Measurements from ENCODE around the gene DHH.

The DHH gene

GRCh38 chr12:49126852-49127763 lies 32.5 kb upstream of the DHH start:
- Mint-ChIP-seq H3K27ac (peak overlapping the region; percentile 81), H3K4me3 (peak overlapping the region; percentile 71), H3K36me3 (ENCODE audit: low read depth) (peaks cover 42% of the 10 kb centered on the region)

GRCh38 chr12:49121047-49121696 lies 26.6 kb upstream of the DHH start:
- no peaks in the 10 kb centered on the region for H3K27me3 Mint-ChIP-seq
- no peak overlapping the region for H3K4me3 Mint-ChIP-seq
- H3K4me1 Mint-ChIP-seq (ENCODE audit: low read depth) = no peaks in the 10 kb centered on the region
- H3K9me3 Mint-ChIP-seq = no peaks in the 10 kb centered on the region
- H3K36me3 Mint-ChIP-seq (ENCODE audit: low read depth) = no peaks in the 10 kb centered on the region
- no peak overlapping the region for H3K27ac Mint-ChIP-seq

More at GRCh38 chr12:49126852-49127763, 32.5 kb upstream of the DHH start:
- no peaks in the 10 kb centered on the region for H3K9me3 Mint-ChIP-seq
- no peaks in the 10 kb centered on the region for H3K27me3 Mint-ChIP-seq
- H3K4me1 Mint-ChIP-seq (ENCODE audit: low read depth) = peaks cover 32% of the 10 kb centered on the region

GRCh38 chr12:49111206-49111605 lies 16.6 kb upstream of the DHH start:
- H3K4me1 Mint-ChIP-seq (ENCODE audit: low read depth) = peaks cover 35% of the 10 kb centered on the region
- peak overlapping the region; percentile 80 for H3K27ac Mint-ChIP-seq
- H3K9me3 Mint-ChIP-seq = no peaks in the 10 kb centered on the region
- H3K4me3 Mint-ChIP-seq = peak overlapping the region; percentile 93
- H3K36me3 Mint-ChIP-seq (ENCODE audit: low read depth) = no peaks in the 10 kb centered on the region
- H3K27me3 Mint-ChIP-seq = no peaks in the 10 kb centered on the region

GRCh38 chr12:49110464-49111155 lies 16.0 kb upstream of the DHH start, which contains the start of gene LMBR1L:
TSS of gene LMBR1L (minus strand) at chr12:49110847. CDS start at chr12:49110555, 292 bp downstream.
- peak within 1 kb of the TSS; percentile 93 for H3K4me3 Mint-ChIP-seq
- no peaks in the 10 kb centered on the region for H3K9me3 Mint-ChIP-seq
- no peaks in the 10 kb centered on the region for H3K27me3 Mint-ChIP-seq
- peaks cover 35% of the 10 kb centered on the region for H3K4me1 Mint-ChIP-seq (ENCODE audit: low read depth)
- peak within 1 kb of the TSS; percentile 87 for H3K27ac Mint-ChIP-seq
- no peaks in the 10 kb centered on the region for H3K36me3 Mint-ChIP-seq (ENCODE audit: low read depth)

- no peaks in the 10 kb centered on the region for H3K36me3 Mint-ChIP-seq (ENCODE audit: low read depth)
- no peaks in the 10 kb centered on the region for H3K27me3 Mint-ChIP-seq
- no peaks in the 10 kb centered on the region for H3K9me3 Mint-ChIP-seq
- H3K4me3 Mint-ChIP-seq = peak overlapping the region; percentile 93
- peak overlapping the region; percentile 87 for H3K27ac Mint-ChIP-seq
- H3K4me1 Mint-ChIP-seq (ENCODE audit: low read depth) = peaks cover 35% of the 10 kb centered on the region
Measured at GRCh38 chr12:49109641-49110463, 15.3 kb upstream of the DHH start.

- H3K4me3 Mint-ChIP-seq = peak overlapping the region; percentile 93
- H3K27ac Mint-ChIP-seq = peak overlapping the region; percentile 87
- H3K4me1 Mint-ChIP-seq (ENCODE audit: low read depth) = peaks cover 35% of the 10 kb centered on the region
- H3K27me3 Mint-ChIP-seq = no peaks in the 10 kb centered on the region
- no peaks in the 10 kb centered on the region for H3K36me3 Mint-ChIP-seq (ENCODE audit: low read depth)
- no peaks in the 10 kb centered on the region for H3K9me3 Mint-ChIP-seq
Measured at GRCh38 chr12:49108958-49109404, 14.4 kb upstream of the DHH start.

GRCh38 chr12:49105504-49106084 lies 11.0 kb upstream of the DHH start:
- Mint-ChIP-seq H3K36me3 (ENCODE audit: low read depth) (peaks cover 5% of the 10 kb centered on the region), H3K27me3 (no peaks in the 10 kb centered on the region), H3K4me1 (ENCODE audit: low read depth) (peaks cover 28% of the 10 kb centered on the region), H3K9me3 (no peaks in the 10 kb centered on the region), H3K4me3 (no peak overlapping the region), H3K27ac (no peak overlapping the region)

GRCh38 chr12:49104822-49105221 lies 10.2 kb upstream of the DHH start:
- H3K36me3 Mint-ChIP-seq (ENCODE audit: low read depth) = peaks cover 9% of the 10 kb centered on the region
- no peak overlapping the region for H3K27ac Mint-ChIP-seq
- H3K27me3 Mint-ChIP-seq = no peaks in the 10 kb centered on the region
- H3K4me3 Mint-ChIP-seq = no peak overlapping the region
- H3K4me1 Mint-ChIP-seq (ENCODE audit: low read depth) = peaks cover 25% of the 10 kb centered on the region
- H3K9me3 Mint-ChIP-seq = no peaks in the 10 kb centered on the region

GRCh38 chr12:49100380-49100779 lies 5.8 kb upstream of the DHH start:
- Mint-ChIP-seq H3K4me1 (ENCODE audit: low read depth) (no peaks in the 10 kb centered on the region), H3K9me3 (no peaks in the 10 kb centered on the region), H3K4me3 (no peak overlapping the region), H3K27ac (no peak overlapping the region), H3K27me3 (peaks cover 4% of the 10 kb centered on the region), H3K36me3 (ENCODE audit: low read depth) (peaks cover 13% of the 10 kb centered on the region)

GRCh38 chr12:49098703-49099102 lies 4.1 kb upstream of the DHH start:
- Mint-ChIP-seq H3K36me3 (ENCODE audit: low read depth) (peaks cover 13% of the 10 kb centered on the region), H3K27ac (no peak overlapping the region), H3K9me3 (no peaks in the 10 kb centered on the region), H3K4me3 (no peak overlapping the region), H3K27me3 (peaks cover 15% of the 10 kb centered on the region), H3K4me1 (ENCODE audit: low read depth) (peaks cover 4% of the 10 kb centered on the region)

GRCh38 chr12:49098035-49098451 lies 3.4 kb upstream of the DHH start:
- Mint-ChIP-seq H3K27ac (no peak overlapping the region), H3K4me3 (no peak overlapping the region), H3K36me3 (ENCODE audit: low read depth) (peaks cover 13% of the 10 kb centered on the region), H3K9me3 (no peaks in the 10 kb centered on the region), H3K27me3 (peaks cover 22% of the 10 kb centered on the region), H3K4me1 (ENCODE audit: low read depth) (peaks cover 8% of the 10 kb centered on the region)

GRCh38 chr12:49097381-49097780 lies 2.8 kb upstream of the DHH start:
- Mint-ChIP-seq H3K36me3 (ENCODE audit: low read depth) (peaks cover 13% of the 10 kb centered on the region), H3K4me1 (ENCODE audit: low read depth) (peaks cover 9% of the 10 kb centered on the region), H3K4me3 (no peak overlapping the region), H3K9me3 (no peaks in the 10 kb centered on the region), H3K27ac (no peak overlapping the region), H3K27me3 (peaks cover 27% of the 10 kb centered on the region)

- H3K4me1 Mint-ChIP-seq (ENCODE audit: low read depth) = peaks cover 30% of the 10 kb centered on the region
Measured at GRCh38 chr12:49094975-49095365, 369 bp upstream of the DHH start.

GRCh38 chr12:49093792-49094159 lies 825 bp downstream of the DHH start:
- H3K4me3 Mint-ChIP-seq = peak overlapping the region; percentile 0
- H3K27me3 Mint-ChIP-seq = peaks cover 56% of the 10 kb centered on the region
- H3K4me1 Mint-ChIP-seq (ENCODE audit: low read depth) = peaks cover 34% of the 10 kb centered on the region
- H3K36me3 Mint-ChIP-seq (ENCODE audit: low read depth) = peaks cover 4% of the 10 kb centered on the region
- H3K27ac Mint-ChIP-seq = no peak overlapping the region
- no peaks in the 10 kb centered on the region for H3K9me3 Mint-ChIP-seq

More at GRCh38 chr12:49094975-49095365, 369 bp upstream of the DHH start:
- no peaks in the 10 kb centered on the region for H3K9me3 Mint-ChIP-seq
- H3K4me3 Mint-ChIP-seq = no peak overlapping the region
- peaks cover 49% of the 10 kb centered on the region for H3K27me3 Mint-ChIP-seq
- H3K36me3 Mint-ChIP-seq (ENCODE audit: low read depth) = peaks cover 4% of the 10 kb centered on the region
- H3K27ac Mint-ChIP-seq = no peak overlapping the region

Data from stimulated activated naive CD8-positive, alpha-beta T cell treated with anti-CD3 and anti-CD28 coated beads, Interleukin-15, Interleukin-2, amounts not matched to agents 100 ng/mL and 50 ng/mL, for 24 hours (primary cell).